Astrocyte (in vitro differentiated cells and primary cell): ENCODE results near the gene P3H1. TPM values are rescaled to one million over a fixed set of nuclear protein-coding genes. Genes with fewer than 3 reads are reported as not detected.

Source experiments
- DNase-seq: peaks from one replicate; pipeline ENCODE4 v3.0.0-alpha.2; 2010; ENCODE audit warnings: low read depth
- FAIRE-seq: peaks from 2 replicates; lab custom pipeline; 2011; peaks lifted over from hg19 to GRCh38; lab: Jason Lieb, UNC
- H2AFZ ChIP-seq: 2 replicates; pipeline ENCODE4 v1.6.0; 2012; ENCODE audit warnings: low read depth, low read length, inconsistent platforms
- H3K27ac ChIP-seq: 2 replicates; pipeline ENCODE4 v1.5.1; 2011; ENCODE audit warnings: low read depth, low read length, inconsistent platforms
- H3K27me3 ChIP-seq: 2 replicates; pipeline ENCODE4 v1.6.0; 2011; ENCODE audit warnings: low read length, inconsistent platforms; ENCODE audit not compliant: insufficient read depth
- H3K36me3 ChIP-seq: 2 replicates; pipeline ENCODE4 v1.5.1; 2011; ENCODE audit warnings: low read length, inconsistent platforms; ENCODE audit not compliant: insufficient read depth
- H3K4me1 ChIP-seq: 2 replicates; pipeline ENCODE4 v1.5.1; 2011; ENCODE audit warnings: low read length, inconsistent platforms; ENCODE audit not compliant: insufficient read depth
- H3K4me2 ChIP-seq: 2 replicates; pipeline ENCODE4 v1.6.0; 2012; ENCODE audit warnings: low read length, inconsistent platforms
- H3K4me3 ChIP-seq: 2 replicates; pipeline ENCODE4 v1.5.1; 2011; ENCODE audit warnings: low read depth, mild to moderate bottlenecking, low read length, inconsistent platforms; ENCODE audit not compliant: insufficient read depth
- H3K79me2 ChIP-seq: 2 replicates; pipeline ENCODE4 v1.6.0; 2012; ENCODE audit warnings: mild to moderate bottlenecking, low read length, inconsistent platforms; ENCODE audit not compliant: insufficient read depth
- H3K9ac ChIP-seq: 2 replicates; pipeline ENCODE4 v1.6.0; 2012; ENCODE audit warnings: mild to moderate bottlenecking, low read length, inconsistent platforms
- H3K9me3 ChIP-seq: 2 replicates; pipeline ENCODE4 v1.5.1; 2012; ENCODE audit warnings: low read depth, mild to moderate bottlenecking, low read length, inconsistent platforms; ENCODE audit not compliant: insufficient read depth
- H4K20me1 ChIP-seq: 2 replicates; pipeline ENCODE4 v1.6.0; 2012; ENCODE audit warnings: low read length, inconsistent platforms; ENCODE audit not compliant: insufficient read depth
- H3K27ac Mint-ChIP-seq: one replicate; pipeline ENCODE4 v1.8.0; 2021; ENCODE audit warnings: mild to moderate bottlenecking, mixed read lengths; ENCODE audit not compliant: unreplicated experiment
- H3K27me3 Mint-ChIP-seq: one replicate; pipeline ENCODE4 v1.8.0; 2021; ENCODE audit warnings: low read depth, mixed read lengths; ENCODE audit not compliant: unreplicated experiment
- H3K36me3 Mint-ChIP-seq: one replicate; pipeline ENCODE4 v1.8.0; 2021; ENCODE audit warnings: low read depth, mixed read lengths; ENCODE audit not compliant: unreplicated experiment
- H3K4me1 Mint-ChIP-seq: one replicate; pipeline ENCODE4 v1.8.0; 2021; ENCODE audit warnings: low read depth, mixed read lengths; ENCODE audit not compliant: unreplicated experiment
- H3K4me3 Mint-ChIP-seq: one replicate; pipeline ENCODE4 v1.8.0; 2021; ENCODE audit warnings: mild to moderate bottlenecking, moderate library complexity, mixed read lengths; ENCODE audit not compliant: unreplicated experiment
- H3K9me3 Mint-ChIP-seq: one replicate; pipeline ENCODE4 v1.8.0; 2021; ENCODE audit warnings: mild to moderate bottlenecking, mixed read lengths; ENCODE audit not compliant: unreplicated experiment
- CTCF ChIP-seq: IDR thresholded peaks from 2 replicates; pipeline ENCODE4 v1.5.1; 2011; ENCODE audit warnings: low read depth, mild to moderate bottlenecking, inconsistent platforms, low read length, moderate library complexity; ENCODE audit not compliant: insufficient read depth
- EZH2 ChIP-seq: IDR thresholded peaks from 2 replicates; pipeline ENCODE4 v1.6.1; 2012; ENCODE audit warnings: mild to moderate bottlenecking, low read length, inconsistent platforms; ENCODE audit not compliant: insufficient read depth
- total RNA-seq: library from RNA; stranded (reverse); gene quantifications from 2 replicates; pipeline ENCODE4 v1.2.1, GENCODE V29; 2021

The P3H1 gene
- total RNA-seq, 1 donor from 2014 or later: 277 TPM

- Histone ChIP-seq H3K4me3 (no peak overlapping the region), H3K4me2 (no peak overlapping the region)
These were observed 30.7 kb downstream of the P3H1 start for GRCh38 chr1:42736152-42736551.

GRCh38 chr1:42735477-42736105 lies 31.2 kb downstream of the P3H1 start:
- H3K9ac ChIP-seq: no peak overlapping the region
- no peaks in the 10 kb centered on the region for H3K9me3 ChIP-seq
- H3K27me3 Mint-ChIP-seq: peaks cover 3% of the 10 kb centered on the region
- H3K27me3 ChIP-seq: no peaks in the 10 kb centered on the region
- H2AFZ ChIP-seq: no peak overlapping the region
- no peaks in the 10 kb centered on the region for H3K4me1 ChIP-seq
- H3K36me3 Mint-ChIP-seq: no peaks in the 10 kb centered on the region
- FAIRE-seq: no peak
- H3K4me1 Mint-ChIP-seq: peaks cover 4% of the 10 kb centered on the region
- no peak for DNase-seq
- H3K4me3 ChIP-seq: no peak overlapping the region
- no peak overlapping the region for H3K27ac ChIP-seq
- H3K27ac Mint-ChIP-seq: no peak overlapping the region
- H3K36me3 ChIP-seq: no peaks in the 10 kb centered on the region
- H4K20me1 ChIP-seq: no peaks in the 10 kb centered on the region
- no peak overlapping the region for H3K4me2 ChIP-seq
- H3K9me3 Mint-ChIP-seq: peaks cover 2% of the 10 kb centered on the region
- no peak for TF ChIP-seq CTCF
- TF ChIP-seq EZH2: no peak
- no peak overlapping the region for H3K4me3 Mint-ChIP-seq
- H3K79me2 ChIP-seq: no peaks in the 10 kb centered on the region

More at GRCh38 chr1:42736152-42736551, 30.7 kb downstream of the P3H1 start:
- Mint-ChIP-seq H3K27me3 (peaks cover 3% of the 10 kb centered on the region), H3K4me3 (no peak overlapping the region), H3K4me1 (peaks cover 5% of the 10 kb centered on the region), H3K36me3 (no peaks in the 10 kb centered on the region), H3K9me3 (peaks cover 2% of the 10 kb centered on the region), H3K27ac (no peak overlapping the region)
- DNase-seq (no peak), FAIRE-seq (no peak)
- Histone ChIP-seq H3K27ac (no peak overlapping the region), H2AFZ (no peak overlapping the region), H3K9me3 (no peaks in the 10 kb centered on the region), H3K79me2 (no peaks in the 10 kb centered on the region), H3K9ac (no peak overlapping the region), H3K27me3 (no peaks in the 10 kb centered on the region), H3K4me1 (no peaks in the 10 kb centered on the region), H3K36me3 (no peaks in the 10 kb centered on the region), H4K20me1 (no peaks in the 10 kb centered on the region)
- no peak for TF ChIP-seq EZH2
- TF ChIP-seq CTCF: no peak

GRCh38 chr1:42735056-42735455 lies 31.8 kb downstream of the P3H1 start:
- no peak for FAIRE-seq
- peaks cover 2% of the 10 kb centered on the region for H3K9me3 Mint-ChIP-seq

More at GRCh38 chr1:42735056-42735455, 31.8 kb downstream of the P3H1 start:
- Mint-ChIP-seq H3K4me3 (no peak overlapping the region), H3K27me3 (peaks cover 3% of the 10 kb centered on the region), H3K4me1 (peaks cover 3% of the 10 kb centered on the region), H3K36me3 (no peaks in the 10 kb centered on the region), H3K27ac (no peak overlapping the region)
- Histone ChIP-seq H3K27ac (no peak overlapping the region), H3K79me2 (no peaks in the 10 kb centered on the region), H4K20me1 (no peaks in the 10 kb centered on the region), H3K9me3 (no peaks in the 10 kb centered on the region), H3K27me3 (no peaks in the 10 kb centered on the region), H3K4me1 (no peaks in the 10 kb centered on the region), H3K4me2 (no peak overlapping the region), H3K4me3 (no peak overlapping the region), H2AFZ (no peak overlapping the region), H3K9ac (no peak overlapping the region), H3K36me3 (no peaks in the 10 kb centered on the region)
- no peak for DNase-seq
- TF ChIP-seq EZH2: no peak
- no peak for TF ChIP-seq CTCF
